Measurements from ENCODE around the gene GRXCR2.

GRXCR2 gene

DNA sequence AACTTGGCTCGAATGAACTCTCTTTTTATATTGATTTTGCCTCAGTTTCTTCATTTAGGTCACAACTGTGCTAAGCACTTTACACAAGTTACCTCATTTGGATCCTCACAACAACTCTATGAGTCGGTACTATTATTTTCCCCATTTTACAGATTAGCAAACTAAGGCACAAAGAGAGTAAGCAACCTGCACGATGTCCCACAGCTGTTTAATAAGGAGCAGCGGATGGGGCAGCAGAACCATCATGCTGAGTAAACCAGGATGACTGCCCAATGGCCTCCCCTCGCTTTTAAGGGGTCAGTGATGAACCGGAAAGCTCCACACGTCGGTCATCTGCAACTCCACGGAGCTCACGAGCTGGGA, 38.3 kb downstream of the GRXCR2 start:
- no peak for DNase-seq

DNA sequence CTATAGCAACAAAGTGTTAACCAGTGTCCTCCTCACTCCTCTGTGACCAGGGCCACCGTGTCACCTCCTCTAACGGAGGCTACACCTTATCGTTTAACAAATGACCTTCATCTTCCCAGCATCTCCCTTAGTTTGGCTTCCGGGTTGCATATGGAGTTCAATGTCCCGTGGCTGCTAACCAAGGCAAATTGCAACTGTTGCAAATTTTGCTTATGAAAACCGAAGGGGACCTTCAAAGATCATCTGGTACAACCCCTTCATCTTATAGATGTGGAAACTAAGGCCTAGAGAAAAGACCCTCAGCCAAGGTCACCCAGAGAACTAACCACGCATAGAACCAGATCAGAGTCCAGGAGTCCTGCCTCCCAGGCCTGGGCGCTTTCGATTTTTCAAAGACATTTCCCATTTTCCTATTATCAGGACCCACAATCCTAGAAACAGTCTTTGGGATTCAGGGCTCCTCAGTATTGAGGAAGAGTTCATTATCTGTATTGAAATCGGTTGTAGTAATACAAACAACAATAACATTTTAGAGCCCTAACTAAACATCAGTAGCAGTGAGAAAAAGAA, 39.1 kb downstream of the GRXCR2 start:
- DNase-seq, result no peak

DNA sequence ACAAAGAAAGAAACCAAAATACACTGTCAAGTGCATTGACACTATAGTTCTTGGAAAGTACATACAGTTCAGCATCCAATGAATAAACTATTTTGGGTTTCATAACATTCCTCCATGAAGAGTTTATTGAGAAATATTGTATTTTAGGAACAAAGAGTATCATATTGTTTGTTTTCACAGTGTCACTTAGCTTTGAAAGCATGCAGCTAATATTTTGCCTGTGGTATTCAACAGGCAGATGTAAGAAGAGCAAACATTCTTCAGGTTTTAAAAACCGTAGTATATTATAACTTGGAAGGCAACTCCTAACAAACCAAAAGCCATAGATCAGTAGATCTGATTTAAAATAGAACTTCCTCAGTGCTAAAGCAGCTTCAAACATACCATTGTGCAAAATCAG, 42.2 kb downstream of the GRXCR2 start:
- DNase-seq, result no peak

DNA sequence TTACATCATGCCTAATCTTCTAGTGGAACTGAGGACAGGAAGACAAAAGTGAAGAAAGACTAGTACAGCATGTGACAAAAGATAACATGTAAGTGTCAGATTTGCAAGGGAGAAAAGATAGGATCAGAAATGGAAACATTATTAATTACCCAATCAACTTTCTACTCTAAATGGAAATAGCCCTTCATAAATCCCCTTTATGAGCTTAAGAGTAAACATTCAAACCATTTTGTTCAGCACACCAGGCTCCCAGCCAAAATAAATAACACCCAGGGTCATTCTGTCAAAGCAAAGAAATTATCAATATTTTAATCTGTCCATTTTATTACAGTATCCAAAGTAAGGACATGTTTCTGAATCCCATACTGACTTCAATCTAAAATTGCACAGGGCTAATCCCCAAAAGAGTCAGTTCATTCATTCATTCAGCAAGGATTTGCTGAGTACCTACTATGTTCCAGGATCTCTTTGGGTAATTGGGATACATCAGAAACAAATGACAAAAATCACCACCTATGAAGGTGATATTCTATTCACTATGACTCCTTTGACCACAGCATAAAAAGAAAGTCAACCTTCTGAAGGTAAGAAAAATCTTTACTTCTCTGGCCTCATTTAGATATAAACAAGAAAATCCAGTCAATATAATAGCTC, 43.0 kb downstream of the GRXCR2 start:
- DNase-seq, result no peak

DNA sequence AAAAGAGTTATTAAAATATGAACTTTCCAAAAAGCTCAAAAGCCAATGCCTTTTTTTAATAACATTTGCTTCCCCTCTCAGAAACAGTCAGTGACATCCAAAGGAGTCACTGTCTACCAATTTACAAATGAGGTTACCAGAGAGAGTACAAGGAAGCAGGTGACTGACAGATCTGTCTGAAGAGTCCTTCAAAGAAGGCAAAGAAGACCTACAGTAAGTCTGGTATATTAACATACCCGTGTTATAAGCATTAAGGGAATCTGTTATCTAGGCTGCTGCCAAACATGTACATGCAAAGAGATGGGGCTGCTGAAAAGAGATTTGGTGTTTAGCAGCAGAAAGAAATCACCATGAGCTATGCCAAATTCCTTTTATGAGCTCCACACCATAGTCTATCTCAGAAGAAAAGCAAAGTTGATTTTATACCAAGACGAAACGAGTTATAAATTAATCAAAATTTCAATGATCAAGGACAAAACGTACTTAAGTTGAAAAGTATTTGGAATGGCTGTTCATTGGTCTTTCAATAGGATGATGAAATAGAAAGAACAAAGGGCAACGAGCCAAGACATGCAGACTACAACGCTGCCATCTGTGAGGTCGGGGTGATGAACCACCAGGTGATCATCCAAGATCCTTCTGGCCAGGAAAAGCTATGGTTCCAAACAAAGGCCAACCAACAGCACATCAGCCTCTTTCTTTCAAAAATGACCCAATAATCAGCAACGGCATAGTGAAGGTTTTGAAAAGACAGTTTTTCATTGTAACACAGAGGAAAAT, 45.7 kb downstream of the GRXCR2 start:
- no peak for DNase-seq

GRCh38 chr5:145825751-145826180, 47.0 kb downstream of the GRXCR2 start:
- DNase-seq, result no peak

DNA sequence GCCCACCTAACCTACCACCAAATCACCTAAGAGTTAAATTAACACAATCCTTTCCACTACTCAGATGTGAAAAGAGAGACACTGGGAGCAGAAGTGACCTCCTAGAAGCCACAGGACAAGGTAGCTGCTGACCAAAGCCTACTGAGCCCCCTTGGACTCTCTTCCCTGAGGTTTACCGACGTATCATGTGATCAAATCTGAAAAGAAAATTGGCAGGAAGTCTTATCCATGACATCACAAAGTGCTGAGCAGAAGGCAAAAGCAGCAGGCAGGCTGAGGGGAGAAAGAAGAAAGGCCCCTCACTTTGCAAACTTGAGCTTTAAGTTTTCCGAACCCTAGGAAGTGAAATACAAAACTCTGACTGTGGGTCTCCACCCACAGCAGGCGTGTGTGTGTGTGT, 48.8 kb downstream of the GRXCR2 start:
- DNase-seq, result no peak

GRCh38 chr5:145818604-145819003, 54.2 kb downstream of the GRXCR2 start:
- no peak for DNase-seq

DNA sequence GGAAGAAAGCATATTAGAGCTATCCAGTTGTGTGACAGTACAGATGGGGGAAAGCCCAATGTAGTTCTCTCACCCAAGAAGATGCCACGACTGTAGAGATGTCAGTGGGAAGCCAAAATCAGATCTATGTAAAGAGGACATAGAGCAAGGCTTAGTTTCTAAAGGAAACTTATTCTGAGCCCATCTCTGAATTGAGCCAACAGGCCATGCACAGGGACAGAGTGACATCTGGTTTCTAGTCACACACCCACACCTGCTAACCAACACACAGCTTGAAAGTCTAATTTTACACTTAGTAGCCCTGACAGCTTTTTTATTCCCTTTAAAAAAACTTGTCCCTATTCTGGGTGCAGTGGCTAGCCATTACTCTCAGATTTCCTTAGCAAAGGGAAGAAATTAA, 59.9 kb downstream of the GRXCR2 start:
- no peak for DNase-seq

DNA sequence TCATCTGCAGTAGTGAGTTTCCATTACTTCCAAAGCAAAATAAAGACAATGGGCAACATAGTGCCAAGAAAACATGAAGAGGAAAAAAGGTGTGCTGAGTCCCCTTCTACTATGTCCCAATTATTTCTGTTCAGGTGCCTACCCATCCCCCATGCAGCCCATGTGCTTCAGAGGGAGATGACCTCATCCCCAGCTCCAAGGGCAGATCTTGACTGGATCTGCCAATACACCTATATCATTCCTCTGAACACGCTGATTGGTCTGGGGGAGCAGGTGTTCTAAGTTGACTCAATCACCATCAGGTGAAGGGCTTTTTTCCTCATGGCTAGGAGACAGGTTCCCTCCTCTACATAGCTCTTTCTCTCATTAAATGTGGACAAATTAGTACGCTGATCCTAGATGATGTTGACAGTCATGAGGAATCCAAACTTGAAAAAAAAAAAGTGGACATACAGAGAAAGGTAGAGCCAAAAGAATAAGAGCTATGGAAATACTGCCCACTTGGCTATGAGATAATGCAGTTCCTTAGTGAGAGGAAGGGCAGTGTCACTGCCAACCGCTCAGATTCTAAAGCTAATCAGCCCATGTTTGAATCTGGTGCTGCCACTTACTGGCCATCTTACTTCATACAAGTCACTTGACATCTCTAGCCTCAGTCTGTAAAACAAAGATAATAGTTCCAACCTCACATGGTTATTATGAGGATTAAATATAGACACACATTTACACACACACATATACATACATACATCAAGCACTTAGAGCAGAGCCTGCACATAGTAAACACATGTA, 60.8 kb downstream of the GRXCR2 start:
- DNase-seq, result no peak
